Parathyroid adenoma (tissue), 2 donors: ENCODE data around the gene ITPR1.
A peak's percentile ranks its signal among the peaks of the same experiment; 100 is the strongest.

Source experiments
- H2AFZ ChIP-seq: fragments of 300-600 bp; sonication (generic); one replicate; pipeline ENCODE4 v1.7.0; 2017; ENCODE audit warnings: antibody characterized with exemption, mild to moderate bottlenecking
- H3K27ac ChIP-seq: fragments of 300-600 bp; sonication (generic); one replicate; pipeline ENCODE4 v1.7.0; 2017
- H3K27me3 ChIP-seq: fragments of 300-600 bp; sonication (generic); one replicate; pipeline ENCODE4 v1.7.0; 2017; ENCODE audit warnings: low read length; ENCODE audit not compliant: control insufficient read depth, insufficient read depth
- H3K36me3 ChIP-seq: fragments of 300-600 bp; sonication (generic); one replicate; pipeline ENCODE4 v1.7.0; 2017; ENCODE audit warnings: low read length; ENCODE audit not compliant: control insufficient read depth, insufficient read depth
- H3K4me1 ChIP-seq: fragments of 300-600 bp; sonication (generic); one replicate; pipeline ENCODE4 v1.7.0; 2017; ENCODE audit warnings: control low read depth
- H3K4me2 ChIP-seq: fragments of 300-600 bp; sonication (generic); one replicate; pipeline ENCODE4 v1.7.0; 2017; ENCODE audit warnings: low read length
- H3K4me3 ChIP-seq: fragments of 300-600 bp; sonication (generic); one replicate; pipeline ENCODE4 v1.7.0; 2017; ENCODE audit warnings: low read depth, low read length
- H3K79me2 ChIP-seq: fragments of 300-600 bp; sonication (generic); one replicate; pipeline ENCODE4 v1.7.0; 2017; ENCODE audit warnings: control low read depth
- H3K9ac ChIP-seq: fragments of 300-600 bp; sonication (generic); one replicate; pipeline ENCODE4 v1.7.0; 2017; ENCODE audit warnings: mild to moderate bottlenecking
- H3K9me3 ChIP-seq: fragments of 300-600 bp; sonication (generic); one replicate; pipeline ENCODE4 v1.7.0; 2017; ENCODE audit warnings: low read length; ENCODE audit not compliant: control insufficient read depth
- TF ChIP-seq, protein P1 (sequence below): fragments of 300-600 bp; sonication (generic); IDR thresholded peaks from one replicate; pipeline ENCODE4 v1.7.0; 2017; ENCODE audit warnings: antibody characterized with exemption, mild to moderate bottlenecking
- donor health status: primary hyperparathyroidism.

ITPR1 gene

GRCh38 chr3:4645468-4645867 is 152.3 kb downstream of the ITPR1 start:
- no peak overlapping the region for H3K4me2 ChIP-seq

DNA sequence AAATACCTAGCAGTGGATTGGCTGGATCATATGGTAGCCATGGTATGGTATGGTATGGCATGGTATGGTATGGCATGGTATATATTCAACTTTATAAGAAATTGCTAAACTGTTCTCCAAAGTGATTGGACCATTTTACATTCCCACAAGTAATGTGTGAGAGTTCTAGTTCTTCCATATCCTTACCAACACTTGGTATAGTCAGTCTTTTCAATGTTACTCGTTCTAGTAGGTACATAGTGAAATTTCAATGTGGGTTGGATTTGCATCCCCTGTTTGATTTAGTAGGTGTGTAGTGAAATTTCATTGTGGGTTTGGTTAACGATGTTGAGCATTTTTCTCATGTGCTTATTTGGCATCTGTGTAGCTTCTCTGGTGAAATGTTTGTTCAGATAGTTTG is 154.3 kb downstream of the ITPR1 start:
- Histone ChIP-seq H2AFZ (no peak overlapping the region), H3K4me3 (no peak overlapping the region), H3K9me3 (no peaks in the 10 kb centered on the region), H3K4me1 (no peaks in the 10 kb centered on the region), H3K36me3 (no peaks in the 10 kb centered on the region), H3K27ac (no peak overlapping the region), H3K27me3 (no peaks in the 10 kb centered on the region), H3K79me2 (no peaks in the 10 kb centered on the region), H3K4me2 (no peak overlapping the region), H3K9ac (no peak overlapping the region)
- TF ChIP-seq, protein P1, sequence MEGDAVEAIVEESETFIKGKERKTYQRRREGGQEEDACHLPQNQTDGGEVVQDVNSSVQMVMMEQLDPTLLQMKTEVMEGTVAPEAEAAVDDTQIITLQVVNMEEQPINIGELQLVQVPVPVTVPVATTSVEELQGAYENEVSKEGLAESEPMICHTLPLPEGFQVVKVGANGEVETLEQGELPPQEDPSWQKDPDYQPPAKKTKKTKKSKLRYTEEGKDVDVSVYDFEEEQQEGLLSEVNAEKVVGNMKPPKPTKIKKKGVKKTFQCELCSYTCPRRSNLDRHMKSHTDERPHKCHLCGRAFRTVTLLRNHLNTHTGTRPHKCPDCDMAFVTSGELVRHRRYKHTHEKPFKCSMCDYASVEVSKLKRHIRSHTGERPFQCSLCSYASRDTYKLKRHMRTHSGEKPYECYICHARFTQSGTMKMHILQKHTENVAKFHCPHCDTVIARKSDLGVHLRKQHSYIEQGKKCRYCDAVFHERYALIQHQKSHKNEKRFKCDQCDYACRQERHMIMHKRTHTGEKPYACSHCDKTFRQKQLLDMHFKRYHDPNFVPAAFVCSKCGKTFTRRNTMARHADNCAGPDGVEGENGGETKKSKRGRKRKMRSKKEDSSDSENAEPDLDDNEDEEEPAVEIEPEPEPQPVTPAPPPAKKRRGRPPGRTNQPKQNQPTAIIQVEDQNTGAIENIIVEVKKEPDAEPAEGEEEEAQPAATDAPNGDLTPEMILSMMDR: no peak

More at GRCh38 chr3:4645468-4645867, 152.3 kb downstream of the ITPR1 start:
- no peaks in the 10 kb centered on the region for H3K79me2 ChIP-seq
- H3K36me3 ChIP-seq: no peaks in the 10 kb centered on the region
- H3K4me3 ChIP-seq: no peak overlapping the region
- H3K27me3 ChIP-seq: no peaks in the 10 kb centered on the region
- no peak overlapping the region for H3K9ac ChIP-seq
- H3K9me3 ChIP-seq: no peaks in the 10 kb centered on the region
- H3K27ac ChIP-seq: no peak overlapping the region
- TF ChIP-seq, protein P1: no peak
- no peak overlapping the region for H2AFZ ChIP-seq
- H3K4me1 ChIP-seq: no peaks in the 10 kb centered on the region

DNA sequence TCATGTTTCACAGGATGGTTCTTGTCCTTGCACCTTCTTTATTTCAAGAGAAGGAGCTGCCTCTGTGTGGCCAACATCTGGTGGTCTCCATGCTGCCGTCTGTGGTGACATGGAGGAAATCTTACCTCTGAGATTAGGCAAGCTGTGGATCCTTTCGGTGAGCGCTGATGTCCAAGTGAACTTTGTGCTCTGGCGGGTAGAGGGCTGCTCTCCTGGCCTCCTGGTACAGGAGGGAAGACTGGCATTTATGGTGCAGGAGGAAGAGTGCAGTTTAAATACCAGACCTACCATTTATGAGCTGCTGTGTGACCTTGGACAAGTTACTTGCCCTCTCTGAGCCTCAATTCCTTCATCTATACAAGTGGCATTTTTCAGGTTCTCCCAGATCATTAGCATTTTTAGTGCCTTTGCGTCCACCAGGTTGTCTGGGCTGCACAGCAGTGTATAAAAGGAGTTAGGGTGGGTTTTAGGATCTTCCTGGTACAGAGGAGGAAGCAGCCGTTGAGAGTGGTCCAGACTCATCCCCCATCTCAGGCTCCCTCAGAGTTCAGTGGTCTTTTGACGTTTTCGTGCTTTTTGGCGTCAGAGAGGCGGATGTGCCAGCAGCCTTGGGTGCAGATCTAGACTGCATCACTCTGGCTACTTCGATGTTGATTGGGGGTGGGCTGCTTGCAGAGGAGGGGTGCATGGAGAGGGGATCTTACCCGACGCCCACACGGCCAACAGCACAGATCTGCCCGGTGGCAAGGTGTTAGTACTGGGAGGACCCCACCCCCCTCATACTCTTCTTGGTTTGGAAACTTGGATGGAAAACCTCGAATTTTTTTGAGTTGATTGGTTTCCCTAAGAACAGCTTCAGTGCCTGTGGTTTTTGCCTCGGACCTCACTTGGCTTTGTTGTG is 162.2 kb downstream of the ITPR1 start:
- no peaks in the 10 kb centered on the region for H3K4me1 ChIP-seq
- peaks cover 4% of the 10 kb centered on the region for H3K79me2 ChIP-seq
- no peak overlapping the region for H3K4me2 ChIP-seq
- H3K9me3 ChIP-seq: no peaks in the 10 kb centered on the region
- H3K9ac ChIP-seq: no peak overlapping the region
- H3K27ac ChIP-seq: no peak overlapping the region
- TF ChIP-seq, protein P1: no peak
- H3K36me3 ChIP-seq: no peaks in the 10 kb centered on the region
- H3K27me3 ChIP-seq: no peaks in the 10 kb centered on the region
- H3K4me3 ChIP-seq: no peak overlapping the region
- no peak overlapping the region for H2AFZ ChIP-seq

- no peaks in the 10 kb centered on the region for H3K36me3 ChIP-seq
- TF ChIP-seq, protein P1: peak; percentile 80
- H3K4me1 ChIP-seq: no peaks in the 10 kb centered on the region
- no peak overlapping the region for H3K27ac ChIP-seq
- H2AFZ ChIP-seq: no peak overlapping the region
- H3K9me3 ChIP-seq: no peaks in the 10 kb centered on the region
- H3K79me2 ChIP-seq: peaks cover 4% of the 10 kb centered on the region
- no peak overlapping the region for H3K4me2 ChIP-seq
- no peak overlapping the region for H3K9ac ChIP-seq
- no peak overlapping the region for H3K4me3 ChIP-seq
- H3K27me3 ChIP-seq: no peaks in the 10 kb centered on the region
These were observed 162.9 kb downstream of the ITPR1 start for GRCh38 chr3:4656059-4656458.
